OCI-M2 (cell line): ENCODE results near the gene RPUSD3.

Experiments used
- DNase-seq: peaks from one replicate; lab custom pipeline; 2025; ENCODE audit not compliant: unreplicated experiment; lab: John Stamatoyannopoulos, UW

The RPUSD3 gene

DNA sequence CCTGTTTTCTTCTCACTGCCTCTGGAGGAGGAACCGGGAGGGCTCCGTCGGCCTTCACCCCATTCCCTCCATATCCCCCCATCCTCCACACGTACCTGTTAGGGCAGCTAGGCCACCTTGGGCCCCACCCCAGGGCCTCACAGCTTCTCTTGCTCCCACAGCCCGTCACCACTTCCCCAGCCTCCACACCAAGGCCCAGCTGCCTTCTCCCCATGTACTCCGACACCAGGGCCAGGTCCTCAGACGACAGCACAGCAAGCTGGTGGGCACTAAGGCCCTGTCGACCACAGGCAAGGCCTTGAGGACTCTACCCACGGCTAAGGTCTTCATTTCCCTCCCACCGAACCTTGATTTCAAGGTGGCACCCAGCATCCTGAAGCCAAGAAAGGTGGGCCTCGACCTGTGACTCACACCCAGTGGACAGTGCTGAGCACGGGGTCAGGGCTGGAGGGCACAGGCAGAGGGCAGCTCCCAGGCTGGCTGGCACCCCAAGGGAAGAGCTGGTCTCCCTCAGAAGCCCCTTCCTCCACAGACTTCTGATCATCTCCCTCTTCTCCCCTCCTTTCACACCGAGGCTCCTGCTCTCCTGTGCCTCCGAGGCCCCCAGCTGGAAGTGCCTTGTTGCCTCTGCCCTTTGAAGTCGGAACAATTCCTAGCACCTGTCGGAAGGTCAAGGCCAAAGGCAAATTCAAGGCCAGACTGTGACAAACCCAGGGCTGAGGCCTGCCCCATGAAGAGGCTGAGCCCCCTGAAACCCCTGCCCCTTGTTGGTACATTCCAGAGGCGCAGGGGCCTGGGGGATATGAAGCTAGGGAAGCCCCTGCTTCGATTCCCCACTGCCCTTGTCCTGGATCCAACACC lies 9.1 kb downstream of the RPUSD3 start:
- DNase-seq = no peak

DNA sequence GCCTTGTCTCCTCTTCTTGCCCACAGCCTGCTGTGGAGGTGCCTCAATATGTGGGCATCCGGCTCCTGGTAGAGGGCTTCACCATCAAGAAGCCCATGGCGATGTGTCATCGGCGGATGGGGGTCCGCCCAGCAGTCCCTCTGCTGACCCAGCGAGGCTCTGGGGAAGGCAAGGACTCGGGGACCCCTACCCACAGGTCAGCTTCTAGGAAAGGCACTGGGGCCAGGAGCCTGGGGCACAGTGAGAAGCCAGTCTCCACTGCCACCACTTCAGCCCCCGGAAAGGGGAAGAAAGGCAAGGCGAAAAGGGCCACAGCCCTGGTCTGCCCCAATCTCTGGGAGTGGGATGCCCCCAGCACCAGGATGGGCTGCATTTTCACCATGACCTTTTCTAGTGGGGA lies 10.7 kb downstream of the RPUSD3 start:
- DNase-seq = no peak

DNA sequence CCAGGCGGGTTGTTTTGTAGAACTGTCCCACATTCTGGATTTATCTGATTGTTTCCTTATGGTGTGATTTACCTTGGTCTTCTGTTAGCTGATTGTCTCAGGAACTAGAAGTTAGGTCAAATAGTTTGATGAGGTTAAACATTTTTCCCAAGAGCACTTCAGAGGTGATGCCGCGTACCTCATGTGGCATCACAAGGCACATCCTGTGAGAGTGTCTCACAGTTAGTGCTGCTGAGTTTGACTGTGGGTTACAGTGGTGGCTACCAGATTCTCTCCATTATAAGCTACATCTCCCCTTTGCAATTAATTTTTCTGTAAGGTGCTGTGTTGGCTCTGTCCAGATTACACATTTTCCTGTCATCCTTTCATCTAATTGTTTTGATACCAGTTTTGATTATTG lies 12.6 kb downstream of the RPUSD3 start:
- DNase-seq = no peak

DNA sequence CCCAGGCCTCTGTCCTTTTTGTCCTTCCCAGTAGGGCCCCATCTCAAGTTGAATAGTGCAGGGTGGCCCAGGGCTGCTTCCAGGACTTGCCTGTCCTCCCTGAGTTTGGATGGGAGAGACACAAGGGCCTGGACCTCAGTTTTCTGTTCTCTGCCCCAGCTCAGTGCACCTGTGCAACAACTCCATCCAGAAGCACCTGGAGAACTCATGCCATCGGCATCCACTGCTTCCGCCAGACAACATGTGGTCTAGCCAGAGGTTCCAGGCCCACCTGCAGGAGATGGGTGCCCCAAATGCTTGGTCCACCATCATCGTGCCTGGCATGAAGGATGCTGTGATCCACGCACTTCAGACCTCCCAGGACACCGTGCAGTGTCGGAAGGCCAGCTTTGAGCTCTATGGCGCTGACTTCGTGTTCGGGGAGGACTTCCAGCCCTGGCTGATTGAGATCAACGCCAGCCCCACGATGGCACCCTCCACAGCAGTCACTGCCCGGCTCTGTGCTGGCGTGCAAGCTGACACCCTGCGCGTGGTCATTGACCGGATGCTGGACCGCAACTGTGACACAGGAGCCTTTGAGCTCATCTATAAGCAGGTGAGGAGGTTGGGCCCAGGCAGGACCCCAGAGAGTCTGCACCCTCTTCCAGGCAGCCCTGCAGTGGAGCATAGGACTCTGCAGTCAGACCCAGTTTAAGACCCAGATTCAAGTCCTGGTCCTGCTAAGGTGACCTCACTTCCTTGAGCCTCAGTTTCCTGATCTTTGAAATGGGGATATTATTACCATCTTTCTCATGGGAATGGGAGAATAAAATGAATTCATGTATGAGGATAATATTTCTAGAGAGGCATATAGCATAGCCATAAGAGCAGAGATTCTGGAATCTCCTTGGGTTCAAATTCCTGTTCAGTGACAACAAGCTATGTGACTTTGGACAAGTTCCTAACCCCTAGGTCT lies 14.7 kb downstream of the RPUSD3 start:
- no peak for DNase-seq

DNA sequence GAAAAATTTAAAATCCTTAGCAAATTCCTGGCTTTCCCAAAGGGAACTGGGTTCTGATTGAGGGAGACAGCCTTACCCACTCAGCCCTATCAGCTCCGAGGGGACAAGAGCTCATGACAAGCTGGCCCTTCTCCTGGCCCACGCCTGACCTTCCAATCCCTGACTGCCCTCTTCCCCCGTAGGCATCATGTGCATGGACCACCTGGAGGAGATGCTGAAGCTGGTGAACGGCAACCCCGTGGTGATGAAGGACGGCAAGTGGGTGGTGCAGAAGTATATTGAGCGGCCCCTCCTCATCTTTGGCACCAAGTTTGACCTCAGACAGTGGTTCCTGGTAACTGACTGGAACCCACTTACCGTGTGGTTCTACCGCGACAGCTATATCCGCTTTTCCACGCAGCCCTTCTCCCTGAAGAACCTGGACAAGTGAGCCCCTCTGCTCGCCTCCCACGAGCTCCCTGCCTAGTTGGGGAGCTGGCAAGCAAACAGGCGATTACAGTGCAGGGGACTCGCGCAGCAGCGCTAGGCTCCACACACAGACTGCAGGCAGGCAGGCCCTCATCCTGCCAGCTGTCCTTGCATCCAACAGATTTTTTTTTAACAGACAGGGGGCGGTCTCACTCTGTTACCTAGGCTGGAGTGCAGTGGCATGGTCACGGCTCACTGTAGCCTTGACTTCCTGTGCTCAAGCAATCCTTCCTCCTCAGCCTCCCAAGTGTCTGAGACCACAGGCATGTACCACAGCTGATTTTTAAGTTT lies 16.8 kb downstream of the RPUSD3 start:
- DNase-seq = no peak

DNA sequence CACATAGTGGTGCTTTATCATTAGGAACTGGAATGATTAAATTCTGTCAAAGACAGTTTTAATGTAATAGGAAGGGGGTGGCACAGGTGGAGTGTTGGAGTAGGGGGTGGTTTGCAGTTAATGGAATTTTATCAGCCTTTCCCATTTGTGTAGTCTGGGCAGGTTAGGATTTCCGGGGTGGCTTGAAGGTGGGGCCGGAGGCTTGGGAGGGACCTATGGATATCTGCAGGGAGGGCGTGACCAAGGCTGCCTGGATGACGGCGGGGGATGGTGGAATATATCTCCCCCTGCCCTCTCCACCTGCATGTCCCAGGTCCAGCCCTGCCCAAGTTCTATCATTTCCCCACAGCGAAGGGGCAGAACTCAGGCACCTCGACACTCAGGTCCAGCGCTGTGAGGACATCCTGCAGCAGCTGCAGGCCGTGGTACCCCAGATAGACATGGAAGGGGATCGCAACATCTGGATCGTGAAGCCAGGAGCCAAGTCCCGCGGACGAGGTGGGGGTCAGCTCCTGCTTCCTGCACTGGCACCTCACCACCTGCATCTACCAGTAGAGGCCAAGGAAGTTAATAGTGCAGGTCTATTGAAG lies 18.3 kb downstream of the RPUSD3 start:
- DNase-seq = no peak

DNA sequence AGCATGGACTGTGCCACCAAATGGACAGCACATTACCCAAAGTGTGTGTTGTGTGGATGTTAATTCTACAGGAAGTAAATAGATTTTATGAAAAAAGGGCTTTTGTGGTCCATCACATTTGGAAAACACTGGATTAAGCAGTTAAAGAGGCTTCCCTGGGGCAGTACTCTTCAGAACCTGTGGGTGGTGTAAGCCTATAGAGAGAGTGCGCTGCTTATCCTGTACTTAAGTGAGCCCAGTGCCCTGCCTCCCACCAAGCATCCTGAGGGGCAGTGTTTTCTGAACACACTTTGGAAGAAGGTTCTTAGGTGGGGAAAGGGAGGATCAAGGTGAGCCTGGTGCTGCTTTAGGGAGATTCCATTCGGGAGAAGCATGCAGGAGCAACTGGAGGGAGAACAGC lies 22.9 kb downstream of the RPUSD3 start:
- no peak for DNase-seq

DNA sequence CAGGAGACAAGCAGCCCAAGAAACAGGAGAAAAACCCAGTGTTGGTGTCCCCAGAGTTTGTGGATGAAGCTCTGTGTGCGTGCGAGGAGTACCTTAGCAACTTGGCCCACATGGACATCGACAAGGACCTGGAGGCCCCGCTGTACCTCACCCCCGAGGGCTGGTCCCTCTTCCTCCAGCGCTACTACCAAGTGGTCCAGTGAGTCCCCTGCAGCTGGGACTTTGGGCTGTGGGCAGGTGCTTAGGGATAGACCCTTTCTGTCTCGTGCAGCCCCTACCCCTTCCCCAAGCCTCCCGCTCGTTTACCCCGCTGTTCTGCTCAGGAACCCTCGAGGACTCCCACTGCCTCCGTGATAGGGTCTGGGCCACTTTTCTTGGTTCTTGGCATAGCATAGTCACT lies 23.3 kb downstream of the RPUSD3 start:
- DNase-seq = no peak

DNA sequence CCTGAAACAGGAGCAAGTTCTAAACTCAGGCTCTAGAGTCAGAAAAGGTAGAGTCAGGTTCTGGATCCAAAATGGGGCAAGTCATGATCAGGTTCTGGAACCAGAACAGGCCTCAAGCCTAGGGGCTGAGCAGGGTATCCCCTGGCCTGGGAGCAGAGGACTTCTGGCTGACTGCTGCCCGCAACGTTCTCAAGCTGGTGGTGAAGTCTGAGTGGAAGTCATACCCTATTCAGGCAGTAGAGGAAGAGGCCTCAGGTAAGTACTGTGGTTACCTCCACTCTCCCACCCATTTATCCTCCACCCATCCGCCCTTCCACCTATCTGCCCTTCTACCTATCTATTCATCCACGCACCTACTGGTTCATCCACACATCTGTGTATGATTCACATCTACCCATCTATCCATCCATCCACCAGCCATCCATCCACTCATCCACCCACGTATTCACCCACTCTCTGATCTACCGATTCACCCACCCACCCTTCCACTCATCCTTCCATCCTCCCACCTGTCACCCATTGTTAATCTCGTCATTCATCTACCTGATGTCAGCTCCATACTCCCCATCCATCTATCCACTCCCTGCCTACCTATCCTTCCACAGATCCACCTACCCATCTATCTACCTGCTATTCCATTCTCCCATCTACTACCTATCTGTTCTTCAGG lies 25.0 kb downstream of the RPUSD3 start:
- DNase-seq = no peak

DNA sequence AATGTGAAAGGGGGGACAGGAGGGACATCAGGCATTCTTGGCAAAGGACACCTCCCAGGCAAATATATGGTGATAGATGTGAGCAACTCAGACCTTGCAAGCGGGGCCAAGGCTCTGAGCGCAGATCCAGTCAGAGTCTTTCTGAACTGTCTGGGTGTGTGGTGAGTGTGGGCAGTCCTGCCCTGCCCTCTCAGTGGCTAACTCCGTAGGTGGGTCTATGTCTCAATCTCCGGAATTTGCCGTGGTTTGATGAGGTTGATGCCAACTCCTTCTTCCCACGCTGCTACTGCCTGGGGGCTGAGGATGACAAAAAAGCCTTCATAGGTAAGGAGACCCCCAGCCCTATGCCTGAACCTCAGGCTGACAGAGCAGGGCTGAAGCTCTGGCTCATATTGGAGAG lies 26.4 kb downstream of the RPUSD3 start:
- no peak for DNase-seq

DNA sequence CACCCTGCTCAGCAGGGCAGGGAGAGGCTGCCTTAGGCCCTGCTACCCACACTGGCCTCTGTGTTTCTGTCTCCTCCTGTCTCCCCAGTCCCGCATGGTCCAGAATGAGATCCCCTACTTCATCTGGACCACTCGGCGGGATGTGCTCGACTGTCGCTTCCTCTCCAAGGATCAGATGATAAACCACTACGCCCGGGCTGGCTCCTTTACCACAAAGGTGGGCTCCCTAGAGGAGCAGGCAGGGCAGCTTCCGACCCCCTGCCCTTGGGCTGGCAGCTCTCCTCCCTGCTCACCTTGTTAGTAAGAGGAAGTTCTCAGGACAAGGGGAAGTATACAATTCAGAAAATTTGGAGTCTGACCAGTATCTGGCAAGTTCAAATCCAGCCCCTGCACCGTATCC lies 27.8 kb downstream of the RPUSD3 start:
- DNase-seq = no peak

DNA sequence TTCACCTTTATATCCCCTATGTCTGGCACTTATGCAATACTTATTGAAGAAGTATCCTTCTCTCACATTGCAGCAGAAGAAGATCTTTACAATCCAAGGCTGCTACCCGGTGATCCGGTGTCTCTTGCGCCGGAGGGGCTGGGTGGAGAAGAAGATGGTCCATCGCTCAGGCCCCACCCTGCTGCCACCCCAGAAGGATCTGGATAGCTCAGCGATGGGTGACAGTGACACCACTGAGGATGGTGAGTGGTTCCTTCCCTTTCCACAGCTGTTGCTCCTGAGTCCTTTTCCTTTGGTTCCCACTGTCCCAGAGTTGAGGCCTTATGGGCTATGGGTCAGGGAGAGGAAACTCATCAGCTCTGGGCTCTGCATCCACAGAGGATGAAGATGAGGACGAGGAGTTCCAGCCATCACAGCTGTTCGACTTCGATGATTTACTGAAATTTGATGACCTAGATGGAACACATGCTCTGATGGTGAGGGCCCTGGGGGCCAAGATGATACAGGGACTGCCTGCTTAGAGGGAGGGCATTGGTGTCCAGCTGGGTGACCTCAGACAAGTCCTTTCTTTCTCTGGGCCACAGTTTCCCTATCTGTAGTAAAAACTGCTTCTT lies 30.8 kb downstream of the RPUSD3 start:
- DNase-seq = no peak

DNA sequence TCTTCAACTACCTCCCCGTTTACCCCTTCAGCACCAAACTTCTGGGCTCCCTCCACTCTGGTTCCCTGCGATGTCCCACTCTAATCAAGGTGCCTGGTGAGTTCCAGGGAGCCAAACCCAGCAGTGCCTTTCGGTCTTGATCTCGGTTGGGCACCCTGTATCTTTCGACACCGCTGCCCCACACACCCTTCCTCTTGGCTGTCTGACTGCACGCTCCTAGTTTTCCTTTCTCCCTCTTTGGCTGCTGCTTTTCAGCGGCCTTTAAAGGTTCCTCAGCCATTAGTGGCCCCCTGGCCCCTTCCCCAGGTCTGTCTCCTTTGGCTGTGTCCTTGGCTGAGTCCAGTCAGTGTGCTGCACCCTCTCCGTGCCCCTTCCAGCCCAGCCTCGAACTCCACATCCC lies 33.0 kb downstream of the RPUSD3 start:
- no peak for DNase-seq

DNA sequence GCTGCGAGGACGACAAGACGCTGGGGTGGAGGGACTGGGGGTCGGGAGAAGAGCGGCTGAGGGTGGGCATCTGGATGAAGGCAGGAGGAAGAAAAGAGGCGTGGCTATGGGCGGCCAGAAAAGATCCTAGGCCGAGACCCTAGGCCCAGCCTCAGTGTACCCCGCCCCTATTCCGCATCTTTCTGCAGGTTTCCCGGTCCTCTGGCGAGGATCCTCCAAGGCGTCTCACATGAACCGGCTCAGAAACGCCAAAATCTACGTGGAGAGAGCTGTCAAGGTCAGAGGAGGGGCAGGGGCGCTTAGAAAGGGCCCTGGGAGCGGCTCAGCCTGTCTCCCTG lies 33.4 kb downstream of the RPUSD3 start:
- DNase-seq = no peak

DNA sequence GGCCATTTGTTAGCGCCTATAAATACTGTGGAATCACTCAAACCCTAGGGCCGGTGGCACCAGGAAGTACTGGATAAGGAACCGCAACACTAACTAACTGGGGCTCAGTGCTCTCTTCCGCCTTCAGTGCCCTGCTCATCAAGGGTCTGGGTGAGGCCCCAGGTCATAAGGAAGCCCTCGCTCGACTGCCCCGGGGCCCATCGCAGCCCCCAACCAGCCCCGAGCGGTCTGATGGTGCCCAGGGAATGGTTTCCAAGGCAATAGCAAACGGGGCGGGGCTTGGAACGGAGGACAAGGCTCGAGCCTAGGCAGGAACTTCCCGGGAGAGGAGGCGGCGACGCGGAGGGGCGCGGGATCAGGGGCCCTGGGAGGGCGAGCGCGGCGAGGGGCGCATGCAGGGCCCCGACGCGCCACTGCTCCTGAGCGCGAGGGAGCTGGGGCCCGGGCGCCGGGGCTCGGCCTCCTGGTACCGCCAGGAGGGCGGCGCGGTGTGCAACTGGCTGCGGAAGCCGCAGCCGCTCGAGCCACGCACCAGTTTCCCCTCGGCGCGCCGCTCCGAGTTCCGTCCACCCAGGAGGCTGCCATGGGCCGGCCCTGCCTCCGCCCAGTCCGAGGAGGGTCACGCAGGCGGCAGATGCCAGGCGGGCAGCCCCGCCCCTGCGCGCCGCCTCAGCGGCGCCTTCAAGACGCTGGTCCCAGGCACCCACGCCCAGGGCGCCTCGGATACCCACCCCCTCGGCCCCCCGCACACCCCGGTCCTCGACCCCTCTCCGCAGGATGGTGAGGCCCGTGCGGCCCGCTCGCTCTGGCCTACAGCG lies 34.0 kb downstream of the RPUSD3 start, which contains the start of gene TTLL3:
Gene TTLL3, plus strand, starts transcription at position 648 of the 818 bp plus-strand sequence. CDS start 400 bp downstream, outside the sequence.
- no peak for DNase-seq

DNA sequence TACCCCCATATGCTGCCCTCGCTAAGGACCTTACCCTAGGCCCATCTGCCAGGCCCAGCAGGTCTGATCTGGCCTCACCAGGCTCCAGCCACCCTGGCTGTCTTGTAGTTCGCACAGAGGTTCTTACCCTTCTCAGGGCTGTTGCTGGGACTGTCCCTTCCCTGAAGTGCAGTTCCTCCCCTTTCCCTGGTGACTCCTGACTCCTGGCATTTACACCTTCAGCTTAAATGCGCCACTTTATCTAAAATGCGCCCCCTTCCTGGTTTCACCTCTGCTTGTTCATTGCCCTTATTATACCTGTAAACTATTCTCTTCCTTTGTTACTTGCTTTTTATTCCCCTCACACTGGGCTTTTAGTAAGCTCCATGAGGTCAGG lies 34.6 kb downstream of the RPUSD3 start:
- no peak for DNase-seq

DNA sequence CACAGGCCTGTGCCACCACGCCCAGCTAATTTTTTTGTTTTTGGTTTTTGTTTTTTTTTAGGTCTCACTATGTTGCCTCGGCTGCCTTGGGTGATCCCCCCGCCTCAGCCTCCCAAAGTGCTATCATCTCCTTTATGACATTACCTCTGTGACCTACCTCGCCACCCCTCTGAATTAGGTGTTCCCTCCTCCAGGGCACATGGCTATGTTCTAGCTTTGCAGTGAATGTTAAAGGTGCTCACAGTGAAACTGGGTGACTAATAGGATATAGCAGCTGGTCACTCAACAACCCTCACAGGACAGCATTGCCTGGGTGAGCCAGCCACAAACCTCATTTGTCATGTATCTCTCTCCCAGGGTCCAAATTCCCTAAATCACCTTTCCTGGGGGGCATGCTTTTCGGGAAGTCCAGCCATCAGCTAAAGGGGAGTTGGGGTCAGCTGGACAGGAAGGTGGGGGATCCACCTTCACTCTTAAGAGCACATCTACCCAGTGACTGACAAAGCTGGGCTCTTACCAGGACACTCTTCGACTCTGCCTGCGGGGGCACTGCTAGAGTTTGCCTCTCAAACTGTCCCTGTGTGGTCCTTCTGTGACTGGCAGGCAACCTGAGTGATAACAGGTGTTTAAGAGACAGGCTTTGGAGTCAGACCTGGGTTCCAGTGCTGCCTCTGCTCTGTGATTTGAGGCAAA lies 35.3 kb downstream of the RPUSD3 start:
- DNase-seq = no peak

DNA sequence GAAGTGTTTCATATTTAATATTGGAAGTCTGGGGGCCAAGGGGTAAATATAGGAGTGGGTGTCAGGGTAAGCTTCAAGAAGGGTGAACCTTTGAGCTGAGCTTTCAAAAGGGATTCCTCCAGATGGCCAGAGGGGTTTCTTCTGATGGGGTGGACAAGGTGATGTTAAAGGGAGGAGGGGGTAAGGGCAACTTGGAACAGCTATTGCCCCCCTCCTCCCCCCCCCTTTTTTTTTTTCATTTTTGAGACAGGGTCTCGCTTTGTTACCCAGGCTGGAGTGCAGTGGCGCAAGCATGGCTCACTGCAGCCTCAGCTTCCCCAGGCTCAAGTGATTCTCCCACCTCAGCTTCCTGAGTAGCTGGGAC lies 35.8 kb downstream of the RPUSD3 start:
- no peak for DNase-seq
